ENCODE results near the gene ACAA1. TPM values are rescaled to one million over a fixed set of nuclear protein-coding genes. Genes with fewer than 3 reads are reported as not detected.

Gene ACAA1
- total and polyA plus RNA-seq, 12 donors = 42.3 to 200 (median 106) TPM

DNA sequence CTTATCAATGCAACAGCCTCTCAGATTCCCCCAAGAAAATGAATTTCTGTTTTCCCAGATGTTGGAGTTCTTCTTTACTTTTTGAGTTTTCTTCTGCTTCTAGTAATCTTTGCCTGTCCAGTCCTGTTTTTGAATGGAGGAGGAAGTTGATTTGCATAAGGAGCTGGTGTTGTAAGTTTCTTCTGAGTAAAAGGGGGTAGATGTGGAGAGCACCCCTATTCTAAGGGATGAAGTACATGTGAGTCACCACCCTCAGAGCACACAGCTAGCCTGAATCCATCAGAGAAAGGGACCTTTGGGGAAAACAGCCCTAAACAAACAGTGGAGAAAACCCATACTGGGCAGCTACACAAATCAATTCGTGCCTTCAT, 34.5 kb downstream of the ACAA1 start:
- intact Hi-C loops (cut with DNase I) = no loop called here
- Histone ChIP-seq H3K4me3 (no peak overlapping the region), H3K27me3 (no peaks in the 10 kb centered on the region), H3K9me3 (replicated peaks in 1 of 3) (no peaks in the 10 kb centered on the region), H3K27ac (no peak overlapping the region), H3K36me3 (replicated peaks in 1 of 2) (no peaks in the 10 kb centered on the region), H3K4me1 (replicated peaks in 1 of 2) (no peaks in the 10 kb centered on the region)
- 67 to 77% (median 69%) methylated on average over 1 of the region's 1 CpG for WGBS, 4 donors
- no peak for TF ChIP-seq POLR2A (IDR thresholded peaks at IDR 0.05)
- TF ChIP-seq, protein P1, sequence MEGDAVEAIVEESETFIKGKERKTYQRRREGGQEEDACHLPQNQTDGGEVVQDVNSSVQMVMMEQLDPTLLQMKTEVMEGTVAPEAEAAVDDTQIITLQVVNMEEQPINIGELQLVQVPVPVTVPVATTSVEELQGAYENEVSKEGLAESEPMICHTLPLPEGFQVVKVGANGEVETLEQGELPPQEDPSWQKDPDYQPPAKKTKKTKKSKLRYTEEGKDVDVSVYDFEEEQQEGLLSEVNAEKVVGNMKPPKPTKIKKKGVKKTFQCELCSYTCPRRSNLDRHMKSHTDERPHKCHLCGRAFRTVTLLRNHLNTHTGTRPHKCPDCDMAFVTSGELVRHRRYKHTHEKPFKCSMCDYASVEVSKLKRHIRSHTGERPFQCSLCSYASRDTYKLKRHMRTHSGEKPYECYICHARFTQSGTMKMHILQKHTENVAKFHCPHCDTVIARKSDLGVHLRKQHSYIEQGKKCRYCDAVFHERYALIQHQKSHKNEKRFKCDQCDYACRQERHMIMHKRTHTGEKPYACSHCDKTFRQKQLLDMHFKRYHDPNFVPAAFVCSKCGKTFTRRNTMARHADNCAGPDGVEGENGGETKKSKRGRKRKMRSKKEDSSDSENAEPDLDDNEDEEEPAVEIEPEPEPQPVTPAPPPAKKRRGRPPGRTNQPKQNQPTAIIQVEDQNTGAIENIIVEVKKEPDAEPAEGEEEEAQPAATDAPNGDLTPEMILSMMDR (IDR thresholded peaks at IDR 0.05) = no peak
- DNase-seq = no peak

DNA sequence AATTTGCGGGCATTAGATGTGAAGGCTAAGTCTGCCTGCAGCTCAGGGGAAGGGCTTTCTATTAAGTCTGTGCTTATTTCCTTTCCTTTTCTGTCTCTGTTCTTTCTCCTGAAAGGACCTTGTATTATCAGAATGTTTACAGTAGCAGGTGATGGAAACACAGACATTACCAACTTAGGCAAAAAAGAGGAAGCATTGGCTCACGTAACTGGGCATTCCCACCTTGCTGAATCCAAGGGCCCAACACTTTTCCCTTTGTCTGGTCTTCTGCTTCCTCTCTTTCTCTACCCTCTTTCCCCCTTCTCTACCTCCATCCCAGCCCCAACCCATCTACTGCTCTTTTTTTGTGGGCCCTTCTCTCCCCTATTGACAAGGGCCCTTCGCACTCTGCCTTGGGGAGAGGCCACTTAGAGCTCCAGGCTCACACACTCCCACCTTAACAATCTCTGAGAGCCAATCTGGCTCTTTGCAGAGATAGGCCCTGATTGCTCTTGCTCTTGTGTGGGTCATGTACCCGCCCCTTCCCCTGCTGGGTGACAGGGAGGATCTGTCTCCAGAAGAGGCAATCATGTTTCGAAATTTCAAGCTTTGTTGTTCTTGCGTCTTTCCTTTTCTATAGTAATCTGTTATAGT, 35.0 kb downstream of the ACAA1 start:
- Histone ChIP-seq H3K9me3 (replicated peaks in 1 of 3) (no peaks in the 10 kb centered on the region), H3K27me3 (no peaks in the 10 kb centered on the region), H3K27ac (no peak overlapping the region), H3K4me1 (replicated peaks in 1 of 2) (no peaks in the 10 kb centered on the region), H3K36me3 (replicated peaks in 1 of 2) (no peaks in the 10 kb centered on the region), H3K4me3 (no peak overlapping the region)
- WGBS, 4 donors = 80 to 87% (median 82%) methylated on average over 6 of the region's 6 CpGs
- TF ChIP-seq, protein P1 (IDR thresholded peaks at IDR 0.05) = no peak
- TF ChIP-seq POLR2A (IDR thresholded peaks at IDR 0.05) = no peak
- no peak for DNase-seq
- intact Hi-C loops (cut with DNase I) = no loop called here

DNA sequence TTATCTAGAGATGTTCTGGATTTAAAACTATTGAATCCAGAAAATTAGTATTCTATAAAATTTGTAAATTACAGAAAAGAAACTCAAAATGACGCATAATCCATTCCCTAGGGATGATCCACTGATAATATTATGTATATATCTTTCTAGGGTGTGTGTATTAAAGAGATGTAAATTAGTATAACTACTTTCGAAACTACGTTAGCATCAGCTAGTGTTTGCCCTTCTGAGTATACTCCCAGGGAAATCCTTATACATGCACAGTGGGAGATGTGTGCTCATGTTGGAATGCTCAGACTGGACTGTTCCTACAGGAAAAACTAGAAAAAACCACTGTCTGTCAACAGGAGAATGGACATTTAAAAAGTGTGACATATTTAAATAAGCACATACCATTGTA, 36.4 kb downstream of the ACAA1 start:
- Histone ChIP-seq H3K4me1 (replicated peaks in 1 of 2) (no peaks in the 10 kb centered on the region), H3K9me3 (replicated peaks in 1 of 3) (no peaks in the 10 kb centered on the region), H3K4me3 (no peak overlapping the region), H3K36me3 (replicated peaks in 1 of 2) (no peaks in the 10 kb centered on the region), H3K27ac (no peak overlapping the region), H3K27me3 (no peaks in the 10 kb centered on the region)
- intact Hi-C loops (cut with DNase I) = no loop called here
- no peak for DNase-seq
- WGBS, 4 donors = 80 to 91% (median 85%) methylated on average over 3 of the region's 3 CpGs
- TF ChIP-seq, protein P1 (IDR thresholded peaks at IDR 0.05) = no peak
- TF ChIP-seq POLR2A (IDR thresholded peaks at IDR 0.05) = no peak

DNA sequence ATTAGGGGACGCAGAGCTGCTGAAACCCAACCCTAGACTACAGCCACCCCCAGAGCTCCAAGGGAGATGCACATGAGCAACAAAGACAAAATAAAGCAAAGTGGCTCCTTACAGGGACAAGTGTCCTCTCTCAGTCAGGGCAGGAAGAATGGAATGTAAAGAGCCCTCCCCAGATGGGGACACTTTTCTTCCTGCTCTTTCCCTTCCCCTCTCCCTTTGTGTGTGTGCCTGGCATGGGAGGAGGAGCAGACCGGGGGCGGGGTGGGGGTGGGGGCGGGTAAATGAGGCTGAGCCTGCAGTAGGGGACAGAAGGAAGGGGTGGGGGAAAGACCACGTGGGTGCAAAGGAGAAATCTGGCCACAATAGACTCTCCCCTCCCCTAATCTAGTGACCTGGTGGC, 37.4 kb downstream of the ACAA1 start:
- Histone ChIP-seq H3K4me1 (replicated peaks in 1 of 2) (no peaks in the 10 kb centered on the region), H3K9me3 (replicated peaks in 1 of 3) (no peaks in the 10 kb centered on the region), H3K36me3 (replicated peaks in 1 of 2) (no peaks in the 10 kb centered on the region), H3K27ac (no peak overlapping the region), H3K27me3 (no peaks in the 10 kb centered on the region), H3K4me3 (no peak overlapping the region)
- intact Hi-C loops (cut with DNase I) = no loop called here
- DNase-seq = no peak
- TF ChIP-seq, protein P1 (IDR thresholded peaks at IDR 0.05) = no peak
- no peak for TF ChIP-seq POLR2A (IDR thresholded peaks at IDR 0.05)
- WGBS, 4 donors = 34 to 51% (median 46%) methylated on average over 4 to 5 of the region's 5 CpGs
